ENCODE data around the gene GPR61.

Gene GPR61

DNA sequence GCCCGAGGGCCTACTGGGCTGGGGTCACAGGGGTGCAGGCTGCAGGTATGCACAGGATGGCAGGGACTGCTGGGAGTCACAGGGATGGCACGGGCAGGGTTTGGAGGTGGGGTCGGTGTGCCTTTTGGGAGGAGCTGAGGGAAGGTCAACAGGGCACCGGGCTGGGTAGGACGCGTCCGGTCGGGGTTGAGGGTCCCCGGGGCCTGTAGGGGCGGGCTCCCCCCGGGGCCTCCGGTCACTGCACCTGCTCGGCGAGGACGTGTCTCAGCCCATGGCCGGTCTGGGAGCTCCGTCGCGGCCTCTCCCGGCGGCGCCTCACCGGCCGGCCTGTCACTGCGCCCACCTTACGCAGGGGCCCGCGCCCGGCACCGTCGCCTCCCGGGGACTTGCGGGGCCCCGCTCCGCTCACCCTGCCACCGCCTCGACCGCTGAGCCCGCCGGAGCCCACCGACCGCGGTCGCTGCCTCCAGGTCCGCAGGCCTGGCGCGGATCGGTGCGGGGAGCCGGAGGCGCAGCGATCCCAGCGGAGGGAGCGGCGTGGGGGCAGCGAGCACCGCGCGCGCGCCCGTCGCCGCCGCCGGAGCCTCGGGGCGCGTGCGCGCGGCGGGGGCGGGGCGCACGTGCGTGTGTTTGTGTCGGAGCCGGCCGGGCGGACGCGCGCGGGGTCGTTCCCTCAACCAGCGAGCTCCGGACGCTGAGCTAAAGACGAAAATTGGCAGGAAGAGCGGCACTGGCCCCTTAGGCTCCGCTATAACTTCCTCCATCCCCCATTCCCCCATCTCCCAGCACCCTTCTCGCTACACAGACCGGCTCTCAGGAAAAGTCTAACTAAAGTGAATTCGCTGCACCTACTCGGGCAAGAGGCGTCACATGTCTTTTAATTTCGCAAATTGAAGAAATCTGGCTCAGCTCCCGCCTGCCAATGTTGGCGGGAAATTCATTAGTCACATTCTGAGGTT is 30.2 kb upstream of the GPR61 start, which contains the start of gene AMIGO1:
Gene AMIGO1 (minus strand): TSS at position 552 of the 959 bp plus-strand sequence. CDS start 815 bp downstream, outside the sequence.
- peak; percentile 80 for DNase-seq

- no peak for DNase-seq
Observed at GRCh38 chr1:109513110-109513710, 26.5 kb upstream of the GPR61 start.

DNA sequence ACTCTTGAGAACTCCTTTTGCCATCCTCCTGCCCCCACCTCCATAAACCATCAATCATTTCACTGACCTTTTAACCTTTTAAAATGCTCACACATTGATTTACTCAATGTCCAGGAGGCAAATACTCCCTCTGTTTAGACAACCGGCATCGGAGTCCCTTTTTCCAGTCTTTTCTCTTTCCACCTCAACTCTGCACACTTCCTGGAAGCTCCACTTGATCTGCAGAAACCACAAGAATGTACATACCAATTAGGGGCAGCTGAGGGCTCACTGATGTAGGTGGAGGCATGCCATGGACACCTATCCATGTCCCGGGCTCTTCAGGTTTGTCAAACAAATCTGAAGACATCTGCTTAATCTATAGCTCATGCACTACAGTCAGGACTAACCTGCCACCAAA is 24.8 kb upstream of the GPR61 start:
- DNase-seq, result no peak

GRCh38 chr1:109516872-109517271 is 22.8 kb upstream of the GPR61 start:
- DNase-seq, result no peak

DNA sequence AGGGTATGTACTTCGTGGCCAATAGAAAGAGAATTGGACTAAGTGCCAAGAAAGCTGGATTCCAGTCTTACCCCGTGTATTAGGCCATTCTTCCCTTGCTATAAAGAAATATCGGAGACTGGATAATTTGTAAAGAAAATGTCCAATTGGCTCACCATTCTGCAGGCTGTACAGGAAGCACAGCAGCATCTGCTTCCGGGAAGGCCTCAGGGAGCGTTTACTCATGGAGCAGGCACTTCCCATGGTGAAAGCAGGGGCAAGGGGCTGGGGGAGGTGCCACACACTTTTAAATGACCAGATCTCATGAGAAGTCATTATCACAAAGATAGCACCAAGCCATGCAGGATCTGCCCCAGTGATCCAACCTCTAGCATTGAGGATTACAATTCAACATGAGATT is 22.3 kb upstream of the GPR61 start:
- DNase-seq, result no peak

DNA sequence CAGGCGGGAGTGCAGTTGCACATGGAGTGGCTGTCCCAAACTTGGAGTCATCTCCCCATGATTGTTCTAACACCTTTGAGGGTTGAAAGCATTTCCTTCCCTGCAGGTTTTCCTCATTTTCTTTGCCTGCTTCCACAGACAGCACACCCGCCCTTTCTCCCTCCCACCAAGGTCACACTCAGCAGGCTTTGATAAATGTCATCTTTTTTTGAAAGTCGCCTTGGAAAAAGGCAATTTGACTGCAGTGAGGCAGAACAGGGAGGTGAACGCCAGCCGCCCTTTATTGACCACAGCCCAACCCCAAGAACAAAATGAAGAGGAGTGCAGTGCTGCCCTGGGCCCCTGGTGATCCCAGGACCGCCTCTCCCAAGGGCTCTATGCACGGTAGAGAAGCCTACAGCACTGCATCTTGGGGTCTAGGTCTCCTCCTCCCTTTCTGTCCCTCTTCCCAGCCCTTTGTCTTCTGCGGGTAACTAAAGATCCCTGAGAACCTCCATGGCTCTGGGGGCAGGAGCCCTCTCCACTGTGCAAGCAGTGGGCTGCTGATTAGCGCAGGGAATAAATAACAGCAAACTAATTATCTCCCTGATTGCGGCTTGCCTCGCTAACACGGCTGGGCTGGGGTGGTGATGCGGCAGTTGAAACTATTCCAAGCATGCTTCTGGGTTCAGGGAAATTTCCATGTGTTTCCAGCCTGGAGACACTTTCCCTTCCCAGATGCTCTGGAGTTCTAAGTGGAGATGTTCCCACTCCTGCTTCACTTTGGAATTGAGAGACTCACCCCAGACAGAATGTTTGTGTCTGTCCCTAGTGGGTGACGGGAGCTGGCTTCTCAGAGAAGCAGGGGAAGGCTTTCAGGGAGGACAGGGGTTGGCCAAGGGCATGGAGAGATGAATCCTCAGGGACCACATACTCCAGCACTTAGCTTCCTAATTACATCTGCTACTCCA is 18.4 kb upstream of the GPR61 start:
- no peak for DNase-seq

GRCh38 chr1:109522026-109522425 is 17.6 kb upstream of the GPR61 start:
- no peak for DNase-seq

GRCh38 chr1:109523706-109524105 is 16.0 kb upstream of the GPR61 start:
- no peak for DNase-seq

DNA sequence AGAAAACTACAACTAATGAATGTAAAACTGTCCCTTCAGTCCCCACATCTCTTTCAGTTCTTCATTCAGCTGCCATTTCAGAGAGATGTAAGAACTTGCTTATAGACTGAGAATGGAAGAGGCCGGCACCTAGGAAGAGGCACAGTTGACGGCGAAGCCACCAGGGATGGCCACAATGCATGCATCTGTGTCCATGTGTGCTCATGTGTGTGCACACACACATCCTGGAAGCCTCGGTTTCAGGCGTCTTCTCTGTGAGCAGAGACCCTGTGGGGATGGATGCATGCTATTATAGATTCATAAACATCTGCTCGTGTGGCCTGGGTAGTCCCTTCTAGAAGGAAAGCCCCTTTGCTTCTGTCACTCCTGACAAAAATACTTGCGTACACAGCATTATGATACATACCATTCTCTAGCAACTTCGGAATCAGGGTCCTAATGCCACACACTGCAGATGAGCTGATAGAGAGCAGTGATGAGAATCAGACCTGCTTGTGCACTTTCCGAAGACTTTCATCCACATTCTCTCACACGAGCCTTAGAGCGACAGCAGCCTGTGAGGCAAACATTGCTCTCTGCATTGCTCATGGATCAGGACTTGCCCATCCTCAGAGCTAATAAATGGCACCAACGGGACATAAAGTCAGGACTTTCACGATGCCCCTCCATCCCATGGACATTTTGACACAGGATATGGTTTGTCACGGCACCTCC is 12.4 kb upstream of the GPR61 start:
- DNase-seq, result no peak

DNA sequence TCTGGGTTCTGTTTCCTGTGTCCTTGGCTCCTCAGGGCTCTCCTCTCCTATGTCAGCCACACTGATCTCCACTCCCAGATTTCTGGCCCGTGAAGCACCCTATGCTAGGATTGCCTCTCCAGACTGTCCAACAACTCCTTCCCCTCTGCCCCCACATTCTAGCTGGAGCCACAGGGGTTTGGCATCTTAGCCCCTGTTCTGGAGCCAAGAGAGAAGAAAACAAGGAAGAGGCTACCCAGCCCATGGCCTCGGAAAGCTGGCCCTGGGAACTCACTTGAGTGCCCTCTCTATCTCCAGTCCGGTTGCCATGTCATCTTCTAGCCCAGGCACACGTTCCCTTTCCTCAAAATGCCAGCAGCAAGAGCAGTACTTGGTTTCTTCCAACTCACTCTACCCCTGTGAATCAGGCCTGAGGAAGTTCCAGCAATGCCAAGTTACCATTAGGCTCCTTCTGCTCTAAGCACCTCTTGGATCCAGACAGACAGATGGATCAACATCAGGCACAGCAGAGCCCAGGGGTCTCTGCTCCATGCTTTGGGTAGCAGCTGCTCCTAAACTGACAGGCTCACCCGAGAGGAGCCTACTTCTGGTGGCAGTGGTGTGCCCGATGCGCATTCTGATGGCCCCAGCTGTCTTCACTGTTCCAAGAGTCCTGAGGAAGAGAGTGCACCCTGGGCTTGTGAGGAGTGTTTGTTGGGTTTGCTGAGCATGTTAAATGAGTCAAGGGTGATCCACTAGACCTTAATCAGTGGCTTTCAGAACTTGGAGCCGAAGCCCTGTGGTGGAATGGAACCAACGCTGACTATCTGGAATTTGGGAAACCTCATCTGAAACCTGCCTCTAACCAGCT is 11.6 kb upstream of the GPR61 start:
- no peak for DNase-seq

GRCh38 chr1:109528712-109529111 is 11.0 kb upstream of the GPR61 start:
- no peak for DNase-seq

DNA sequence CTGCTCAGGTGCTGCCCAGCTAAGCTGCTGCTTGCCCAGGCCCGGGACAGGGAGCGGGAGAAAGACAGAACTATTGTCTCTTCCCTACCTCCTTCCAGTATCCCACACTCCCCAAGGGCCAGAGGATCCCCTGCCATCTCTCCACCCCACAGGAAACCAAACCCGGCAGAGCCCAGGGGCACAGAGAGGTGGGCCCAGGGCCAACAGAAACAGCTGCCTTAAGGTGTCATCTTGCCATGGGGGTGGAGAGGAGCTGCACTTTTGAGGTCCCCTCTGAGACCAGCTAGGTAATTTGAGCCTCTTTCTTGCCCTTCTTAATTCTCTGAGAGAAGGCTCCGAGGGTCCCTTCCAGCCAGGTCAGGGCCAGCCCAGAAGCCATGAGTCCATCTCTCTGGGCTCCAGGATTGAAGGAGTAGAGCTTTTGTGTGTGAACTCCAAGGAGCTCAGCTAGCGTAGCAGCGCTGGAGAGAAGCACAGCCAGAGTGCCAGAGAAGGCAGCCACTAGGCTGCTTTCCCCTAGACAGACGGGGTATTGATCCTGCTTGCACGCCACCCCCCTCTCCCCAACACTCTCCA is 9.7 kb upstream of the GPR61 start:
- no peak for DNase-seq

GRCh38 chr1:109530457-109531087 is 9.1 kb upstream of the GPR61 start:
- no peak for DNase-seq

GRCh38 chr1:109531380-109531779 is 8.3 kb upstream of the GPR61 start:
- no peak for DNase-seq

DNA sequence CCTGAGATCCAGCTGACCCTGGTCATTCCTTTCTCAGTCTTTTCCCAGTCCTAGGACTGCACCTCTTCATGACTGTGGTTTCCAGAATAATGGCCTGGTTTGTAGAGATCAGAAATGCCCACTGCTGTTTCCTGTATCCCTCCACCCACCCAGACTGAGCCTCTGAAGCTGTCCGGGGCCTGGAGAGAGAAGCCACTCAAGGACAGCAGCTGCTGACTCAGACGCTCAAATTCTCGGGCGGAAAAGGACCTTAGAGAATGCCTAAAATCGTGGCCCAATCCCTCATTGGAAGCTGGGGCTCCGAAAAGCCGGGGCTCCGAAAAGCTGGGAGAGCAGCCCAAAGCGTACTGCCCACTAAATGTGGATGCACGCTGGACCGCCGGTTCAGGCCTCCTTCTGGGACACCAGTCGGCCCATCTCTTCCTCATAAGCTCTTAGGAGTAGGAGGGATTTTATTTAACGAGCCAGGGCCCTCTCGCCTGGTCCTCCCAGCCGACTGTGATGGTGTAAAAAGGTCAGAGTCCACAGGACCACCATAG is 7.8 kb upstream of the GPR61 start:
- DNase-seq, result no peak

DNA sequence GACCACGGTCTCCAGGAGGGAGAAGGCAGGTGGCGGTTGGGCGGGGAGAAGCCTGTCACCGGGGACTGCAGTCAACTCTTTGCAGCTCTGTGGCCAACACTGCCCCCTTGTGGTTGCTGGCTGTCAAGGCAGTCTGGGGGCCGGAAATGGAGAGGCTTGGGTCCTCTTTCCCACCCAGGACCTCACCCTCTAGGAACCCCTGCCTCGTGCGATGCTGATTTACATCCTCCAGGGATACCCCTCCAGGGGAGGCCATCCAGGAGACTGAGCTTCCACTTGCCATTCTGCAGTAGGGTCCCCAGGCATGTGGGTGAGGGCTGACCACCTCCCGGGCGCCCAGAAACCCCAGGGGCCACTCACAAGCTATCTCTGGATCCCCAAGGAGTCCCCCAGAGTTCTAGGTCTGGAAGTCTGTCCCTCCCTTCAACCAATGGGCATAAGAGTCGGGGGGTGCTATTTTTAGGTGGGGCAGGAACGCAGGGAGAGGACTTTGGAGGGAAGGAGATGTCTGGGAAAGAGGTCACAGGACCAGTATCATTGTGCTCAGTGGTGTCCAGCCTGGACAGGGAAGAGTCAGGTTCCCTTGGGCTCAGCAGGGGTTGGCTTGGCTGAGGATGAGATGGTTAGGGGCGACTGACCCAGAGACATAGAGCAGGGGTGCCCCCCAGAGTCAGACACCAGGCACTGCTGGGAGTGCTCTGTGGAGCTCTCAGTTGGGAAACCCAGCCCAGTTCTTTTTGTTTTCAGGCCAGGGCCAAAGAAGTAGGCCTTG is 7.1 kb upstream of the GPR61 start:
- peak; percentile 93 for DNase-seq

- no peak for DNase-seq
Observed at GRCh38 chr1:109534307-109534858, 5.3 kb upstream of the GPR61 start.

GRCh38 chr1:109535481-109535880 is 4.2 kb upstream of the GPR61 start:
- DNase-seq, result no peak

DNA sequence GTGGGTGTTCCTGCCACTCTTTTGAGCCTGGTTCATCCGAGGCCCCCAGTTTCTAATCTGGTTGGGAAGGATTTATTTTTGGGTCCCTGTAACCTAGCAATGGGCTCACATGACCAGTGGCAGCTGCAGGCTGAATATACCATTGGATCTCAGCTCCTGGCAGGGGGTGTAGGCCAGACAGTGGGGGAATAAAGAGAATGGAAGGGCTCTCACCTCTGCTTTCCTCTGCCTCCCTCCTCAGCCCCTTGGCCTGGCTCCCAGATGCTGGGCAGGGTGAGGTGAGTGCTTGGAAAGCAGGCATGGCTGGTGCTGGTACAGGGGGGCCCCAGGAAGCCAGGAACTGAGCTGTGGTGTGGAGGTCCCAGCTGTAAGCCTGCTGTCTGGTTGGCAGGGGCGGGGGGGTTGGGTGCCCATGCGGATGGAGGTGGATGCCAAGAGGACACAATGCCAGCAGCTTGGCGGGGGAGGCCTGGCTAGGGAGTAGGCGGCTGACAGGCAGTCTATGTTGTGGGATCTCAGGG is 3.6 kb upstream of the GPR61 start:
- no peak for DNase-seq
